GM12872 (cell line): ENCODE data around the gene AQP6.

ENCODE experiments used
- CTCF ChIP-seq: IDR thresholded peaks from 3 replicates; pipeline ENCODE4 v1.5.1; 2011; ENCODE audit warnings: low read depth, mild to moderate bottlenecking, low read length, moderate library complexity; ENCODE audit not compliant: insufficient read depth

The AQP6 gene

GRCh38 chr12:49937639-49938300 is 35.0 kb upstream of the AQP6 start:
- TF ChIP-seq CTCF: no peak

- TF ChIP-seq CTCF: no peak
Measured at GRCh38 chr12:49939307-49939706, 33.4 kb upstream of the AQP6 start.

- TF ChIP-seq CTCF: no peak
Measured at GRCh38 chr12:49939707-49940106, 33.0 kb upstream of the AQP6 start.

DNA sequence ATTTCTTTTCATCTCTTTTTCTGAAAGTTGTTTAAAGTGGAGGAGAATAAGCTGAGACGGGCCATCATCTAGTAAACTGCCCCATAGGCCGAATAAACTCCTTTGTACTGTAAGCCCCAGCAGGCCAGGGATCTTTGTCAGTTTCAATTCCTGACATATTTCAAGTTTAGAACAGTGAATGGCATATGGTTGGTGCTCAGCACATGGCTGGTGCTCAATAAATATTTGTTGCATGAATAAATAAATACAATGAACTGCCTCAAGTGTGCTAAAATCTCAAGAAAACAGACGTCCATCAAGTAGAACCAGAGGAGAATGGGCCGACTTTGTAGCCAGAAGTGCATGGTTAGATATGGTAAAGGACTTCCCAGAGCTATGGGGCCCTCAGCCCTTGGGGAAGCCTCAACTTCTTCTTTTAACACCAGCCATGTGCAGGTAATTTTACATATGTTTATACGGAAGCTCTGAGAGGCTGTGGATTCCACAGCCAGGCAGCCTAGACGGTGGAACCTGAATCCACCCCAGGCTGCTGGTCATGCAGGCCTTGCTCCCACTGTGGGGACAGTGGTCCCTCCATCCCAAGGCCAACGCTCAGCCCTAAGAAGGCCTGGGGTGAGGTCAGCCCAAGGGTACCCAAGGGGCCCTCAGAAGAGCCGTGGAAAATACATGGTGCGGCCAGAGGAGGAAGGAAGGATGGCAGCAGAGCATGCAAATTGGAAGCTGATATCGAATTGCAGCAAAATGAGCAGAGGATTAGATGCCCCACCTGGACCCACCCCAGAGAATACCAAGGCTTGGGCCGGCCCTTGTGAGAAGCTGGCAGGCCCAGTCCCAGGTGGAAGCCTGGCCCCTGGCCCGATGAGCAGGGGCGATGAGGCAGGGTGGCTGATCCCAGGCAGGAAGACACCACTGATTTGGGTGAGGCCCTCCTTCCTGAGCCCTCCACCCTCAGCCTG is 30.9 kb upstream of the AQP6 start:
- TF ChIP-seq CTCF: no peak

GRCh38 chr12:49942512-49942893 is 30.2 kb upstream of the AQP6 start:
- no peak for TF ChIP-seq CTCF

- no peak for TF ChIP-seq CTCF
Measured at GRCh38 chr12:49942921-49943624, 29.7 kb upstream of the AQP6 start.

DNA sequence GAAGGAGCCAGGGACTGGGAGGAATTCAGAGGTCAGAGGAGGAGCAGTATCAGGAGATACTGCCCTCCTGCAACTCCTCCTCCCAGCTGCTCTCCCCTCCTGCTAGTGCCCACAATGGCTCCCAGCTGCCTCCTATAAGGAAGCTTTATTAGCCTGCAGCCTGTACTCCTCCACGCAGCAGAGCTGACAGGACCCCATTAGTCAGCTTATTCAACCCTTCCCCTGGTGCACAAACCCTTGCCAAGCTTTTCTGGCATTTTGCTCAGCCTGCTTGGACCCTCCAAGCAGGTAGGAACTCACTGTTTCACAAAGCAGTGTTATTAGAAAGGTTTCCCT is 29.2 kb upstream of the AQP6 start:
- TF ChIP-seq CTCF: no peak
